ENCODE results near the gene CGREF1. TPM values are rescaled to one million over a fixed set of nuclear protein-coding genes. Genes with fewer than 3 reads are reported as not detected.

The CGREF1 gene
- polyA plus RNA-seq, 1 of the 3 experiments (the other 2 are of a cell fraction) = 18.3 TPM

DNA sequence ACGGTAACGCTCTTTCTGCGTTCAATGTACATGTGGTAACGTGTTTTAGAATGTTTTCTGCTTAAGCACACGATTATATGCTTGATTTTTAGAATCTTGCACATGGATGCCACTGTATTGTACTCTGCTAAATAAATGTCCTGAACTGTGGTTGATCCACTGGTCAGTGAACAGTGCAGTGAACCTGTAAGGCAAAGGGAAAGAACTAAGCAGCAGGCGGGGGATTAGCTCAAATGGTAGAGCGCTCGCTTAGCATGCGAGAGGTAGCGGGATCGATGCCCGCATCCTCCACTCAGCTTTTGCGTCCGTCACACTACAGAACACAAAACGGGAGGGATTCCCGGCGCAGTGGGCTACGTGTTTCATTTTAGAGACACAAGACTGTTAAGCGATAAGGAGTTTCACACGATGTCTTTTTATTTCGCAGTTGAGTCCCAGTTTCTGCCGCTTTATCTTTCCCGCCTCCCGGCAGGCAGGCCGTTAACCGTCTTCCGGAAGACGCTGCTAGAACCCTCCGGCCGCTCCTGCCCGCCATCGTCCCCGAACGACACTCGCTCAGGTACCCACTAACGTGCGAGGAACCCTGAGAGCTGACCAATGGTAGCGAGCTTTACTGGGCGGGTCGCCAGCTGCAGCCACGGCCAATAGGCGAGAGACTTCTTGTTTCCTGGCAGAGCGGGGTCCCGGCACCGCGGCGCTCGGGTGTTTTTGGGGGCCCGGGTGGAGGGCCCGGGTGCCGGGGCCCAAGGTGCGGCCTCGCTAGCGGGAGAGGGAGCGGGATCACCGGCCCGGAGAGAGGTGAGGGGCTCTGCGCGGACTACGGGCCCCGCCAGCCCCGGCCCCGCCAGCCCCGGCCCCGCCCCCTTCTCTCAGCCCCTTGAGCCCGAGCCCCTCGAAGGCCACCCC is 67.7 kb downstream of the CGREF1 start, which contains the start of gene AGBL5 (continued):
- TF ChIP-seq POLR2AphosphoS5 (IDR thresholded peaks at IDR 0.05; ENCODE audit: low read depth, low read length) (peak; percentile 57), EP300 (IDR thresholded peaks at IDR 0.05; ENCODE audit: borderline replicate concordance in 1 of 2, low read depth in 1 of 2, low read length in 1 of 2) (0 out of 4 replicates have a peak, but pooled peaks of 1 of the 2 experiments have one; percentile 14), RAD21 (IDR thresholded peaks at IDR 0.05; ENCODE audit: low read length) (no peak), TEAD4 (IDR thresholded peaks at IDR 0.05; ENCODE audit: borderline replicate concordance, insufficient read depth) (peak; percentile 87), JUND (IDR thresholded peaks at IDR 0.05) (no peak; the same call in 1 of the 2 replicates), EZH2phosphoT487 (IDR thresholded peaks at IDR 0.05; ENCODE audit: borderline replicate concordance, low read depth) (no peak), CHD2 (IDR thresholded peaks at IDR 0.05; ENCODE audit: low read length, partially characterized antibody) (peak; percentile 53), FOSL2 (IDR thresholded peaks at IDR 0.05; ENCODE audit: borderline replicate concordance, low read depth) (peak; percentile 78; the same call in 1 of the 2 replicates)
- TF ChIP-seq, protein P1, sequence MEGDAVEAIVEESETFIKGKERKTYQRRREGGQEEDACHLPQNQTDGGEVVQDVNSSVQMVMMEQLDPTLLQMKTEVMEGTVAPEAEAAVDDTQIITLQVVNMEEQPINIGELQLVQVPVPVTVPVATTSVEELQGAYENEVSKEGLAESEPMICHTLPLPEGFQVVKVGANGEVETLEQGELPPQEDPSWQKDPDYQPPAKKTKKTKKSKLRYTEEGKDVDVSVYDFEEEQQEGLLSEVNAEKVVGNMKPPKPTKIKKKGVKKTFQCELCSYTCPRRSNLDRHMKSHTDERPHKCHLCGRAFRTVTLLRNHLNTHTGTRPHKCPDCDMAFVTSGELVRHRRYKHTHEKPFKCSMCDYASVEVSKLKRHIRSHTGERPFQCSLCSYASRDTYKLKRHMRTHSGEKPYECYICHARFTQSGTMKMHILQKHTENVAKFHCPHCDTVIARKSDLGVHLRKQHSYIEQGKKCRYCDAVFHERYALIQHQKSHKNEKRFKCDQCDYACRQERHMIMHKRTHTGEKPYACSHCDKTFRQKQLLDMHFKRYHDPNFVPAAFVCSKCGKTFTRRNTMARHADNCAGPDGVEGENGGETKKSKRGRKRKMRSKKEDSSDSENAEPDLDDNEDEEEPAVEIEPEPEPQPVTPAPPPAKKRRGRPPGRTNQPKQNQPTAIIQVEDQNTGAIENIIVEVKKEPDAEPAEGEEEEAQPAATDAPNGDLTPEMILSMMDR (IDR thresholded peaks at IDR 0.05) = no peak
- TF ChIP-seq, protein P2, sequence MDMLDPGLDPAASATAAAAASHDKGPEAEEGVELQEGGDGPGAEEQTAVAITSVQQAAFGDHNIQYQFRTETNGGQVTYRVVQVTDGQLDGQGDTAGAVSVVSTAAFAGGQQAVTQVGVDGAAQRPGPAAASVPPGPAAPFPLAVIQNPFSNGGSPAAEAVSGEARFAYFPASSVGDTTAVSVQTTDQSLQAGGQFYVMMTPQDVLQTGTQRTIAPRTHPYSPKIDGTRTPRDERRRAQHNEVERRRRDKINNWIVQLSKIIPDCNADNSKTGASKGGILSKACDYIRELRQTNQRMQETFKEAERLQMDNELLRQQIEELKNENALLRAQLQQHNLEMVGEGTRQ (IDR thresholded peaks at IDR 0.05; ENCODE audit: borderline replicate concordance, low read depth, low read length) = 0 out of 2 replicates have a peak, but pooled peaks have one; percentile 1

Other genes with a start within 250 kb of the CGREF1 start
- gene MAPRE3, start 148.5 kb downstream of the CGREF1 start, polyA plus RNA-seq (2012; rRNA removed) = 20.2 and 24.4 TPM in 2 replicates
- 69.4 and 80.2 TPM in 2 replicates for gene TMEM214, start 86.2 kb downstream of the CGREF1 start, polyA plus RNA-seq (2012; rRNA removed)
- 45.5 and 47.8 TPM in 2 replicates for gene AGBL5, start 67.5 kb downstream of the CGREF1 start, polyA plus RNA-seq (2012; rRNA removed)
- gene OST4, start 47.5 kb downstream of the CGREF1 start, polyA plus RNA-seq (2012; rRNA removed) = 876 and 1,851 TPM in 2 replicates
- 184 and 286 TPM in 2 replicates for gene EMILIN1, start 40.5 kb downstream of the CGREF1 start, polyA plus RNA-seq (2012; rRNA removed)
- 6.5 and 10.3 TPM in 2 replicates for gene KHK, start 32.4 kb downstream of the CGREF1 start, polyA plus RNA-seq (2012; rRNA removed)
- 3.3 and 4.1 TPM in 2 replicates for gene ABHD1, start 4.7 kb upstream of the CGREF1 start, polyA plus RNA-seq (2012; rRNA removed)
- gene PREB, start 15.5 kb upstream of the CGREF1 start, polyA plus RNA-seq (2012; rRNA removed) = 47.9 and 51.3 TPM in 2 replicates
- gene PRR30, start 20.3 kb upstream of the CGREF1 start, polyA plus RNA-seq (2012; rRNA removed) = not detected in 2 replicates
- gene TCF23, start 29.9 kb upstream of the CGREF1 start, polyA plus RNA-seq (2012; rRNA removed) = not detected in 2 replicates
- gene ATRAID, start 92.9 kb upstream of the CGREF1 start, polyA plus RNA-seq (2012; rRNA removed) = 289 and 366 TPM in 2 replicates
- 75.7 and 85.0 TPM in 2 replicates for gene SLC5A6, start 93.1 kb upstream of the CGREF1 start, polyA plus RNA-seq (2012; rRNA removed)
- 29.3 and 47.6 TPM in 2 replicates for gene CAD, start 98.2 kb upstream of the CGREF1 start, polyA plus RNA-seq (2012; rRNA removed)
- gene SLC30A3, start 143.9 kb upstream of the CGREF1 start, polyA plus RNA-seq (2012; rRNA removed) = 0.68 and 1.1 TPM in 2 replicates
- 0.18 TPM in 1 of 2 replicates, not detected in the other for gene DNAJC5G, start 156.3 kb upstream of the CGREF1 start, polyA plus RNA-seq (2012; rRNA removed)
- gene TRIM54, start 163.3 kb upstream of the CGREF1 start, polyA plus RNA-seq (2012; rRNA removed) = 0.28 and 0.36 TPM in 2 replicates
- gene UCN, start 189.3 kb upstream of the CGREF1 start, polyA plus RNA-seq (2012; rRNA removed) = 2.8 and 2.9 TPM in 2 replicates
- 255 and 265 TPM in 2 replicates for gene MPV17, start 204.0 kb upstream of the CGREF1 start, polyA plus RNA-seq (2012; rRNA removed)
- 65.8 and 76.0 TPM in 2 replicates for gene GTF3C2, start 237.6 kb upstream of the CGREF1 start, polyA plus RNA-seq (2012; rRNA removed)

Measured in SK-N-SH (cell line).